MV-4-11 (cell line): ENCODE results near the gene GREB1L.

Source experiments
- DNase-seq: peaks from one replicate; lab custom pipeline; 2025; lab: John Stamatoyannopoulos, UW

The GREB1L gene

GRCh38 chr18:21449367-21450290 lies 207.6 kb downstream of the GREB1L start:
- DNase-seq, result no peak

DNA sequence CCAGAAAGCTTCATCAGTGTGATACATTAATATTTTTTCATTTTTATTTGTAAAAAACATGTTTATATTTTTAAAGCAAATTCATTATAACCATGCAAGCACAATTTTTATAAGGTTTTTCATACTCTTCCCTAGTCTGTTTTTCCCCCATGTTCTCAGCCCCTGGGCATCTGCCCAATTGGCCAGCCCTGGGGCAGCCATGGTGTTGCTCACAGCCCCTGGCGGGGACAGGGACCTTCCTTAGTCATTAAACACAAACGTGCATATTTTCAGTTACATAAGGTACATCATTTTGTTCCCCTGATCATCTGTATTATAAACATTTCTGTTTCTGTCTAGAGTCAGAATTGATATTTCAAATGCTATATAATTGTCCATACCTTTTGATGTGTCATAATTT lies 208.5 kb downstream of the GREB1L start:
- no peak for DNase-seq

DNA sequence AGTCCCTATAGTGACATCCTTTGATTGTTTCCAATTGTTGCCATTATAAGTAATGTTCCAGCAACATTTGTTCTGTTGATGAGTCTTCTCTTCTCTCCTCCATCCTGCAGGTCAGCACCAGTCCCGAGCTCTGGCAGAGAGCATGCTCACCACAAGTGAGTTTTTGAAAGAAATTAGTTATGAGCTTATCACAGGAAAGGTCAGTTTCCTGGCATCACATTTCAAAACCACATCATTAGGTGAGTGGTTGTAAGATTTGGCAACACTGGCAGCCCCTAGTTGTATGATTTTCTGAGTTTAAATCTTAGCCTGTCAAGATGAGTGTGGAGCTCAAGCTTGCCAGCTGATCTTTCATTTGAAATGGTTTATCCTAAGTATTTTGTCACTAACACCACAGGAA lies 208.9 kb downstream of the GREB1L start:
- DNase-seq, result no peak

- no peak for DNase-seq
These were observed 209.8 kb downstream of the GREB1L start for GRCh38 chr18:21451851-21452250.

- DNase-seq, result no peak
These were observed 210.3 kb downstream of the GREB1L start for GRCh38 chr18:21452276-21452780.

DNA sequence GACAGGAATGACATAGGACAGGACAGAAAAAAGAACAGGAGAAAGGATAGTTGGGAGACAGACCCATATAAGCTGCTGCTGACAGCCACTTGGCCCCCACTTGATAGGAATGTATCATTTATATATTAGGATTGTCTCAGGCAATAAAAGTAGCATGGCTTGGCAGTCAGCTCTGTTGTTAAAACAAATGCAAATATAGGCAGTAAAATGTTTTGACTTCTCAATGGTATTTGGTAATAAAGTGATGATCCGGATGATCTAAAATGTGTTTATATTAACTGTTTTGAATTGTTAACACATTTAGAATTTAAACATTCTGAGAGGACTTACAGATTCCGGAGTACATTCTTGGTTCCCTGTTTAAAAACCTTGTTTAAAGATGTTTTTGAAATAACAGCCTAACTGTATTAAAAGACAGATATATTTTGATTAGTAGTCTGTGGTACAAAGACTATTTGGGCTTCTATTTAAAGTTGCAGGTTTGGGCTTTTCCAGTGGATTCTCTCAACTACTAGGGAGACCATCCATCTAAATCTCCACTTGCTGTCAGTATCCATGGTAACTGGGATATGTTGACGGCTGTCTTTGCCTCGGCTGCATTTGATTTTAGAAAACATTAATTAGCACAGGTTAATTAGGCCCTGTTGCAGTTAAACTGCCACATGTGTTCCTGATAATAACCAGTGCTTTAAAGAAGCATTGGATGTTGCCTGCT lies 210.9 kb downstream of the GREB1L start:
- no peak for DNase-seq

- no peak for DNase-seq
These were observed 211.5 kb downstream of the GREB1L start for GRCh38 chr18:21453511-21453901.

DNA sequence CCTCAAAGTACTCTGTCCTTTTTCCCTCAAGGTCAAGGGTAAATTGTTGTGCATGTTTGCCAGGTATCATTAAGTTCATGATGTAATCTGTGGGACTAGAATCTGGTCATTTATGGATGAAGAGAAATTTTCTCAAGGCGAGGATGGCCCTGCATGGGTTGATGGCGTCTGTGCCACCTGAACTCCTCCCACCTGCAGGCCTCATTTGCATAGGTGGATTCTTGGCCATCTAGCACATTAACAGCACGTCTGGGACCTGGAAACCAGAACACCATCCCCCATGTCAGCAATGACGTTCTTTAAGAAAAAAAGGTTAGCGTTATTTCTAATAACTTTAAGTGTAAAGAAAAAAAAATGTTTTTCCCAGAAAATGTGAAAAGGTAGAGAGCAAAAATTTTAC lies 212.7 kb downstream of the GREB1L start:
- no peak for DNase-seq

GRCh38 chr18:21456428-21457178 lies 214.6 kb downstream of the GREB1L start:
- DNase-seq, result no peak

DNA sequence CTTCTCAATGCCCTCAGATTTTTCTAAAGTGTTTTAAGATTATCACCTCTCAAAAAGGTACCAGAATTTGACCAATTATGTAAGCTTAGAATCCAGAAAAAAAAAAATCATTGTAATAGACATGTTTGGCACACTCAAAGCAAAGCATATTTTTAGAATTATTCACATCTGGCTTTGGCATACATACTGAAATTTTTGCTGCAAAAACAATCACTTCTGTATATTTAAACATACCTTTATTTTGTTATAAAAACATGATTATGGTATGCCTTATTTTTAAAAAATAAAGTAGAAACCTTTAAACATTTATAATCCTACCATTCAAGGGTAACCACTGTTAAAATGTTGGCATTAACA lies 215.1 kb downstream of the GREB1L start:
- no peak for DNase-seq

DNA sequence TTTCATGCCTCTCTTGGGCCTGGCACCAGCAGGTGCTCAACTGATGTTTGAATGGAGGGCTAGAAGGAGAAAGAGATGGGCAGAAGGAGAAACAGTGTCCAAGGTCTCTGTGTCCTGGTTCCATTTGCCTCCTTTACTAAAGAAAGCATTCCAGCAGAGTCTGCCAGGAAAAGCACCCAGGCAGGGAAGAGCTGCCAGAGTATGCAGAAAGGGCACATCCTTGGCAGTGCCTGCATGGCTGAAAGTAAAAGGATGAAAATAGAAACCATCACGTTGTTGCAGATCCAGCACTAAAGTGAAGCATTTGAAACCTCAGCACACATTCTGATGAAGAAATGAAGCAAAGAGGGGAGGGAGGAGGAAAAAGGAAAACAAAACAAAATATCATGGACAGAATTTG lies 216.3 kb downstream of the GREB1L start:
- DNase-seq, result no peak

- no peak for DNase-seq
These were observed 216.8 kb downstream of the GREB1L start for GRCh38 chr18:21458788-21459187.

DNA sequence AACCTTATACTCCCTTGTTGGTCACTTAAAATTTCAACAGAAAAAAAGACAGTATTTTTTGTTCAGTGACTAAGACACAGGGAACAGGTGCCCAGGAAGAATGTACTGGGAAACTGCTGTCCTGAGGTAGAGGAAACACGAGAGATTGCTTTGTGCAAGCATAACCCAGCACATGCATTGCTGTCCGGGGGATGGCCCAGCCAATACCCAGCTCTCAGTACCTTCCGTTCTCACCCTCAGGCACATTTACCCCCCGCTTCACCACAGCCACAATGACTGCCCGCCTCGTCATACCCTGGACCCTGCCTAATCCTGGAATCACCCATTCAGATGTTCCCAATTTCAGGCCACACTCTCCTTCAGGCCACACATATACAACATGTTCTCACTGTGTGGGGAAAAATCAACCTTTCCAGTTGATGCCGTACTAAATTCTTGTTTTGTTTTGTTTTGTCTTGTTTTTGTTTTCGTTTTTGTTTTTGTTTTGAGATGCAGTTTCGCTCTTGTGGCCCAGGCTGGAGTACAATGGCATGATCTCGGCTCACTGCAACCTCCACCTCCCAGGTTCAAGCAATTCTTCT lies 217.8 kb downstream of the GREB1L start:
- DNase-seq, result no peak

GRCh38 chr18:21461460-21461859 lies 219.4 kb downstream of the GREB1L start:
- DNase-seq, result no peak

DNA sequence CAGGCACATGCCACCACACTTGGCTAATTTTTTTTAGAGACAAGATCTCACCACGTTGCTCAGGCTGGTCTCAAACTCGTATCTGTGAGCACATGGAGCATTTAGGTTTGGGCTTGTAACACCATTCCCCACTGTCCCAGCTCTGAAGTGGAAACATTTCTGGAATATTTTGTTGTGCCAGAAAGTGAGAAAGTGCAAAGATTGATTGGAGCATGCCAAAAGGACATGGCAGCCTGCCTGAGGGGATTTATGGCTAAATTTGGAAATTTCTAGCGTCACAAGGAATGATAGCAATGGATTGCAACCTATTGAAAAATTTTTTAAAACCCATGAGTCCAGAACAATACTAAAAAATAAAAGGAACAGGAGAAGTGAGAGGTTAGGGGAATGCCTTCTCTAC lies 221.7 kb downstream of the GREB1L start:
- DNase-seq, result no peak

- DNase-seq, result no peak
These were observed 226.6 kb downstream of the GREB1L start for GRCh38 chr18:21468514-21469164.

DNA sequence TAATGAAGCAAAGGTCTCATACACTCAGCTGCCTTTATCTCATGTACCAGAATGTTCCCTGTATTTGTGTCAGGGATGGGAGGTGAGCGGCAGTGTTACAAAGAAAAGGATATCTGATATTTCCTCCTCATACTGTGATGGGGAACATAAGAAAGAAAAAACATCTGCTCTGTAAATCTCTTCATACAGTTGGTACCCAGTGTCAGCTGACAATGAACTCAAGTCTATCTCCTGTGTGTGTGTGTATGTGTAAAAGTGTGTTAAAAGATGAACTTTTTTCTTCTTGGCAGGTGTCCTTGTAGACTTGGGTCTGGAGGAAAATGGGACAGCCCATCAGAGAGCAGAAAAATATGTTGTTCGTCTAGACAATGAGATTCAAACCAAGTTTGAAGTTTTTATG lies 230.7 kb downstream of the GREB1L start:
- no peak for DNase-seq

GRCh38 chr18:21474621-21475020 lies 232.6 kb downstream of the GREB1L start:
- DNase-seq, result no peak

DNA sequence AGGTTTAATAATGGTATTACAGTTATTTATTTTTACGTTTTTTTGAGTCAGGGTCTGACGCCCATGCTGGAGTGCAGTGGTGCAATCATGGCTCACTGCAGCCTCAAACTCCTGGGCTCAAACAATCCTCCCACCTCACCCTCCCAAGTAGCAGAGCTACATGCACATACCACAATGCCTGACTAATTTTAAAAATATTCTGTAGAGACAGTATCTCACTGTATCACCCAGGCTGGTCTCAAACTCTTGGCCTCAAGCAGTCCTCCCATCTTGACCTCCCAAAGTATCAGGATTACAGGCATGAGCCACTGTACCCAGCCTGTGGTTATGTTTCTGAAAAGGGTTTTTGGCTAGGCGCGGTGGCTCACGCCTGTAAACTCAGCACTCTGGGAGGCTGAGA lies 237.7 kb downstream of the GREB1L start:
- no peak for DNase-seq

DNA sequence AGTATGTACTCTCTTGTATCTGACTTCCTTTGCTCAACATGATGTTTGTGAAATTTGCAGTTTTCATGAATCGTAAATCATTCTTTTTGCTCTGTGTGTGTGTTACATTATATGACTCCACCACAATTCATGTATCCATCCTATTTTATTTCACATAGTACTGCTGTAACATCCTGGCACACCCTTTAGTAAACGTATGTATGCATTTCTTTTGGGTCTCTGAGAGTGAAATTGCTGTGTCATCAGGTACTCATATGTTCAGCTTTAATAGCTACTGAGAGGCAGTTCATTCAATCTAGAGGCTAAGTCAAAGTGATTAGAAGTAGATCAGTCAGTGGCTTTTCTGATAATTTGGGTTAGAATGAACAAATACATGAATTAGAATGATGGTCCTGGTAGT lies 239.7 kb downstream of the GREB1L start:
- no peak for DNase-seq

DNA sequence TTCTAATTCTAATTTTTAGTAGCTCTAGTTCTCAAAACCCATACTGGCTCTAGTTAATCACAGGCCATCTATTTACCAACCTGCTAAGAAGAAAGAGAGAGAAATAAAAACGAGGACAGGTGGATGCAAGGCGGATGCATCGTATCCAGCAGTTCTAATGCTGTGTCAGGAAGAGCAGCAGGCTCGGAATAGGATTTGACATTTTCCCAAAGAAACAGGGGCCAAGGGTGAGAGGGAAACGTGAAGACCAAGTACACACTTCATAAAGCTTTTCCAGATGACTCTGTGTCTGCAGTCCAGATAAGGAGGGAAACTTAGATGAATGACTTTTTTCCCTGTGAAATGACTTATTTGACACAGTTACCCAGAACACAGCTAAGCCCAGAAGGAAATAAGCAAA lies 241.0 kb downstream of the GREB1L start:
- DNase-seq, result no peak
